Measurements from ENCODE around the gene CFAP298.
A peak's percentile ranks its signal among the peaks of the same experiment; 100 is the strongest.
"Not testable (repeated sequence)": the region's sequence is repeated elsewhere in the genome, so short reads cannot be mapped to it uniquely, and the experiment has no call there.

CFAP298 gene

GRCh38 chr21:32612075-32612998 is at the start of gene CFAP298:
Gene CFAP298, minus strand, starts transcription at chr21:32612377. Its CDS starts 134 bp downstream, at chr21:32612243.
- peak; percentile 63 to 73 for DNase-seq (ENCODE audit: low read depth in 2 of 2)

GRCh38 chr21:32661026-32661782 is 49.0 kb upstream of the CFAP298 start:
- not testable (repeated sequence) for DNase-seq (ENCODE audit: low read depth in 2 of 2)

GRCh38 chr21:32658524-32658923 is 46.3 kb upstream of the CFAP298 start:
- DNase-seq (ENCODE audit: low read depth in 2 of 2), result no peak

- no peak for DNase-seq (ENCODE audit: low read depth in 2 of 2)
Measured at GRCh38 chr21:32653326-32653901, 41.2 kb upstream of the CFAP298 start.

GRCh38 chr21:32648165-32648564 is 36.0 kb upstream of the CFAP298 start:
- DNase-seq (ENCODE audit: low read depth in 2 of 2), result no peak

GRCh38 chr21:32645261-32646182 is 33.3 kb upstream of the CFAP298 start:
- DNase-seq (ENCODE audit: low read depth in 2 of 2), result no peak

GRCh38 chr21:32641710-32642698 is 29.8 kb upstream of the CFAP298 start:
- no peak for DNase-seq (ENCODE audit: low read depth in 2 of 2)

- DNase-seq (ENCODE audit: low read depth in 2 of 2), result no peak
Measured at GRCh38 chr21:32626621-32627196, 14.5 kb upstream of the CFAP298 start.

GRCh38 chr21:32618218-32618617 is 6.0 kb upstream of the CFAP298 start:
- not testable (repeated sequence) for DNase-seq (ENCODE audit: low read depth in 2 of 2)

- DNase-seq (ENCODE audit: low read depth in 2 of 2), result no peak
Measured at GRCh38 chr21:32613436-32614043, 1.4 kb upstream of the CFAP298 start.

- no peak for DNase-seq (ENCODE audit: low read depth in 2 of 2)
Measured at GRCh38 chr21:32612999-32613337, 791 bp upstream of the CFAP298 start.

- DNase-seq (ENCODE audit: low read depth in 2 of 2), result peak; percentile 1 to 10
Measured at GRCh38 chr21:32611471-32611997, 643 bp downstream of the CFAP298 start.

GRCh38 chr21:32610940-32611339 is 1.2 kb downstream of the CFAP298 start:
- DNase-seq (ENCODE audit: low read depth in 2 of 2), result not testable (repeated sequence)

GRCh38 chr21:32608851-32609250 is 3.3 kb downstream of the CFAP298 start:
- DNase-seq (ENCODE audit: low read depth in 2 of 2), result no peak

- no peak for DNase-seq (ENCODE audit: low read depth in 2 of 2)
Measured at GRCh38 chr21:32605469-32605868, 6.7 kb downstream of the CFAP298 start.

- no peak for DNase-seq (ENCODE audit: low read depth in 2 of 2)
Measured at GRCh38 chr21:32604464-32604863, 7.7 kb downstream of the CFAP298 start.

- no peak for DNase-seq (ENCODE audit: low read depth in 2 of 2)
Measured at GRCh38 chr21:32603131-32603530, 9.0 kb downstream of the CFAP298 start.

GRCh38 chr21:32602099-32602498 is 10.1 kb downstream of the CFAP298 start:
- no peak for DNase-seq (ENCODE audit: low read depth in 2 of 2)

GRCh38 chr21:32599526-32599925 is 12.7 kb downstream of the CFAP298 start:
- no peak for DNase-seq (ENCODE audit: low read depth in 2 of 2)

All from activated CD8-positive, alpha-beta memory T cell treated with anti-CD3 and anti-CD28 coated beads for 4 hours (primary cell).